Lower leg skin (tissue), 3 donors: ENCODE results near the gene ABCD2.

Experiments used
- POLR2A ChIP-seq, 2 donors: fragments of 450-650 bp; IDR thresholded peaks; one replicate each; pipeline ENCODE4 v1.6.1; 2016 to 2017; ENCODE audit warnings: antibody characterized with exemption in 2 of 2, mild to moderate bottlenecking in 1 of 2, moderate library complexity in 1 of 2
- TF ChIP-seq, protein P1 (sequence below), 3 donors: fragments of 450-650 bp; IDR thresholded peaks; one replicate each; pipeline ENCODE4 v1.5.1; 2016; ENCODE audit warnings: antibody characterized with exemption in 3 of 3, mild to moderate bottlenecking in 3 of 3, moderate library complexity in 2 of 3

DNA sequence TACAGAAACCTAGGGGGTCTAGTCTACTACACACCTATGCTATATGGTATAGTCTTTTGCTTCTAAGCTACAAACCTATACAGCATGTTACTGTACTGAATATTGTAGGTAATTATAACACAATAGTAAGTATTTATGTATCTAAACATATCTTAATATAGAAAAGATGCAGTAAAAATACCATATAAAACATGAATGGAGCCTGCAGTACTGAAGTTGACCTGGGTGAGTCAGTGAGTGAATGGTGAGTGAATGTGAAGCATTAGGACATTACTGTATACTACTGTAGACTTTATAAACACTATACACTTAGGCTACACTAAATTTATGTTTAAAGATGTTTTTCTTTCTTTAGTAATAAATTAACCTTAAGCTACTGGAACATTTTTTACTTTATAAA, 13.1 kb upstream of the ABCD2 start:
- TF ChIP-seq POLR2A (IDR thresholded peaks at IDR 0.05) = no peak
- TF ChIP-seq, protein P1, sequence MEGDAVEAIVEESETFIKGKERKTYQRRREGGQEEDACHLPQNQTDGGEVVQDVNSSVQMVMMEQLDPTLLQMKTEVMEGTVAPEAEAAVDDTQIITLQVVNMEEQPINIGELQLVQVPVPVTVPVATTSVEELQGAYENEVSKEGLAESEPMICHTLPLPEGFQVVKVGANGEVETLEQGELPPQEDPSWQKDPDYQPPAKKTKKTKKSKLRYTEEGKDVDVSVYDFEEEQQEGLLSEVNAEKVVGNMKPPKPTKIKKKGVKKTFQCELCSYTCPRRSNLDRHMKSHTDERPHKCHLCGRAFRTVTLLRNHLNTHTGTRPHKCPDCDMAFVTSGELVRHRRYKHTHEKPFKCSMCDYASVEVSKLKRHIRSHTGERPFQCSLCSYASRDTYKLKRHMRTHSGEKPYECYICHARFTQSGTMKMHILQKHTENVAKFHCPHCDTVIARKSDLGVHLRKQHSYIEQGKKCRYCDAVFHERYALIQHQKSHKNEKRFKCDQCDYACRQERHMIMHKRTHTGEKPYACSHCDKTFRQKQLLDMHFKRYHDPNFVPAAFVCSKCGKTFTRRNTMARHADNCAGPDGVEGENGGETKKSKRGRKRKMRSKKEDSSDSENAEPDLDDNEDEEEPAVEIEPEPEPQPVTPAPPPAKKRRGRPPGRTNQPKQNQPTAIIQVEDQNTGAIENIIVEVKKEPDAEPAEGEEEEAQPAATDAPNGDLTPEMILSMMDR (IDR thresholded peaks at IDR 0.05) = no peak
